HG03521 (cell line): ENCODE measurements around the gene PTCH1.

ENCODE experiments used
- ATAC-seq: cut with Tn5 transposase; IDR thresholded peaks from one replicate; pipeline ENCODE4 v1.9.1; 2021; ENCODE audit warnings: mild to moderate bottlenecking, moderate library complexity; ENCODE audit not compliant: unreplicated experiment

Gene PTCH1

GRCh38 chr9:95516734-95517558, at the start of gene PTCH1:
Gene PTCH1 (minus strand): TSS chr9:95516971.
- ATAC-seq: no peak

DNA sequence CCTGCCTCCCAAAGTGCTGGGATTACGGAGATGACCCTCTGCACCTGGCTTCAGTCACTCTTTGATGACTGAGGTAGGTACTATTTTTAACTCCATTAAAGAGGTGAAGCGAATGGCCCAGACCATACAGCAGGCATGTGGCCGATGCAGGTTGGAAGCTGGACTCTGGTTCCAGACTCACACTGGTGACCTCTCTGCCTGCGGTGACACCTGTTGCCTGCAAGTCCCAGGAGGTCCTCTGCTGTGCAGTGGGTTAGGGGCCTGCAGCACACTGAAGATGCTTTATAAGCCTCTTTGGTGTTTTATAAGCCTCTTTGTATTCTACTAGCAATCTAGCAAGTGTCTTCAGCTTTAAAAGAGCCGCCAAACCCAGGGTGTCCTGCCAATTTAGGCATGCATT, 49.2 kb upstream of the PTCH1 start:
- ATAC-seq: no peak

DNA sequence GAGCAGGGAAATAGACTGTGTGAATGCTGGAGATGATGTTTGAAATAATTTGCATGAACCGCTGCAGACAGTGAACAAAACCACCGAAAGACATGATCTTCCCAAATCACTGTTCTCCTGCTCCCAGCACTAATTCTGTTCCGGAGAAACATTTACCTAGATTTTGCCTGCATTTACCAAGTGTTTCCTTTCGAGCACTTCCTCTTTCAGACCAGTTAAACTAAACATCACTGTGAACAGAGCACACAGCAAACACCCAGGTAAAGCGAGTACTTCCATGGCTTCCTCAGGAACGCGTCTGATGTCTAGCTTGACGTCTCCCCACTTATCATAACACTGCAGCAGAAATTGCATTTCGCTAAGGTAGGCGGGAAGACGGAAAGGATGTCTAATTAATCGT, 45.1 kb upstream of the PTCH1 start:
- ATAC-seq: no peak

DNA sequence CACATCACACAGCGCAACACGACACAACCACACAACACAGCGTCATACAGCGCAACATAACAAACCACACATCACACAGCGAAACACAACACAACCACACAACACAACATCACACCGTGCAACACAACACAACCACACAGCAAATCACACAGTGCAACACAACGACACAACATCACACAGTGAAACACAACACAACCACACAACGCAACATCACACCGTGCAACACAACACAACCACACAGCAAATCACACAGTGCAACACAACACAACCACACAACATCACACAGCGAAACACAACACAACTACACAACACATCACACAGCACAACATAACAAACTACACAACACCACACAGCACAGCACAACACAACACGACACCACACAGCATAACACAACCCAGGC, 40.4 kb upstream of the PTCH1 start:
- no peak for ATAC-seq

GRCh38 chr9:95556521-95556920, 39.8 kb upstream of the PTCH1 start:
- ATAC-seq: no peak

DNA sequence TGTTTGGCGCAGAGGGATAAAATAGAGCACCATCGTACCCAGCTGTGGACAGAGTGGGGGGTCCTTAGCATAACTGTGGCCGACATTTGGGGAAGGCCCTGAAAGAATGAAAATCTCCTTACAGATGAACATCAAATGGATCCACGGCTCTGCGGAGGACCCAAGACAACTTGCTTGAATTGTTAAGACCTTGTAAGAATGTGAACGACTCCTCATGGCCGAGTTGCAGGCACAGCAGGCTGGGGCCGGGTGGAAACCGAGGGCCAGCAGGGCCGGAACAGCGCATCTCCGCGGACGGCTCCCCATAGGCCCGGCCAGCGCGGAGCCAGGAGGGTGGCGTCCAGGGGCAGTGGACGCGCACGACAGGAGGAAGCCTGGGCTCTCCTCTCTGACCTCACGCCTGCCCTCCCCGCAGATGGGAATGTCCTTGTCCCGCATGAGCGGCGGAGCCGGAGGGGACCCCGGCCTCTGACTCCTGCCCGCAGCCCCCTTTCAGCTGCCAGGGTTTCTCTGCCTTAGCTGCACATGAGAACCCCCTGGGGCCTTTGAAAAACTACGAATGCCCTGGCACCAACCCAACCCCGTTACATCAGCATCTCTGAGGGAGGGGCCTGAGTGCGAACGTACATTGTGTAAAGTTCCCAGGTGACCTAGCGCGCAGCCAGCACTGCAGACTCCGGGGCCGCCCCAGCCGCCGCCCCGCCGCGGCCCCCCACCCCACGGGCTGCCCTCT, 36.2 kb upstream of the PTCH1 start:
- no peak for ATAC-seq

DNA sequence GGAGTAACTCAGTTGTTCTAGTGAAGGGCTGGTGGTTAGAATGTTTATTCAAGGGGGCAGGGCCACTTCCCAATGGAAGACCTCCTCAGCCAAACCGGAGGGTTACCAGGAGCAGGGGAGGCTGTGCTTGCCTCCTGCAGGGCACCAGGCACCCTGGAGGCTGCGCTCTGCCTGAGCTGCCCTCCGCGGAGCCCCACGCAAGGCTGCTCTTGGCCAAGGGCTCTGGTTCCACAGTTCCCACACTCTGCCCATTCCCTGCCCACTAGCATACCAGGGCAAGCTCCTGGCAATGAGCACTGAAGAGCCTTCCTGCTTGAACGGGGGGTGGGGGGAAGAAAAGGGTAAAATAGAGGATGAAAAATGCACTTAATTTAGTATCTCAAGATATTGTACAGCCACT, 35.5 kb upstream of the PTCH1 start:
- ATAC-seq: no peak

GRCh38 chr9:95551406-95551805, 34.6 kb upstream of the PTCH1 start:
- ATAC-seq: no peak

DNA sequence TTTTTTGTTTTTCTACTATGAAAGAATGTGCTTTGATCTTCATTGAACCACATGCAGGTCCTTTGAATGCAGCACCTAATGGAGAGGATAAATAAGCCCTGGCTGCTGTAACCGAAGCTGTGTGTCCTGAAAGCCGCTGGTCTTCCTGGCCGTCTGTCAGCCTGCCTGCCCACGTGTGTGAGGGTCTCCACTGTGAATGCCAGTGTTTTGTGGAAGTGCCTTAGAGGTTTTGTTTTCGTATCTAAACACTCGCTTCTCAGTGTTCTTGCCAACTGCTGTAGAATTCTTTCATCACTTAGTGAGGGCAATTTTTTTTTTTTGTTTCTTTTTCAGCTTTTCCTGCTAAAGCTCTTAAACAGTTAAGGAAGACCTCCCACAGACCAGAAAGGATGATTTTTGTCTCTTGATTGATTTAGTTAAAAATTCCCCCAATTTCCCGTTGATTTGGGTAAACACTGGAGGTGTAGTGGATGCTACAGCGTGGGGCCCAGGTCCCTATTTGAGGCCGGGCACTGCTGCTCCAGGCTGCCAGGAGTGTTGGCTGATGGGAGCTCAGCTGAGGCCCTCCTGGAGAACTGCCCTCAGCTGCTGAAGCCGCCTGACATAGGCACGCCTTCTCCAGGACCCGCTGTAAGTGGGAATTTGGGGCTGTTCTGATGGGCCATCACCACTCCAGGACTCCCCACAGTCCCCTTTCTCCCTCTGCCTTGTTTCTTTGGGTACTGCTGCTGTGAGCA, 29.2 kb upstream of the PTCH1 start:
- ATAC-seq: no peak

DNA sequence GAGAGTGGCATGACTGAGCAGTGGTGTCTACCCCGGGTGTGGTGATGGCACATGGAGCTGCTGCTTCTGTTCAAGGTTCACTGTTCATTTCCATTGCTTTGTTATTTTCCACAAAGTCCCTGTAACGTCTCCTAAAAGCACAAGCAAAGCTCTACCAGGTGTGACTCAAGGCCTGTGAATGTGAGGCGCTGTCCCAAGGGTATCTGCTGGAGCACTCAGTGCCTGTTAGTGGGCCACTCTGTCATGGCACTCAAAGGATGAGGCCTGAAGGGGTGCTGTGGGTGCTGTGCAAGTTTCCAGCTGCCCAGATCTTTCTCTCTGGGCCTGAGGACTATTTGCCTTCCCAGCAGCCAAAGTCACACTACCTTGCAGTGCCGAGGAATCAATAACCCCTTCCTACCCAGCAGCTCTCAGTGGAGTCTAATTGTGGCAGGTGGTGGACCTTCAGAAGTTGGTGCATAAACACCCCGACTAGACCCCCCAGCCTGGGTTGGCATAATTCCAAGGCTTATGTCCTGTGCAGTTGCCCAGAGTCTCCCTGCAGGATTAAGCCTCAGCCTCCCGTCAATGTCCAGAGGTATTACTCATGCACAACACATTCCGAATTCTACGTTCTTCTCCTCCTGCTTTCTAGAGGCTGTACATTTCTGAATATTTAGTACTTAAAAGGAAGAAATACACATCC, 17.4 kb upstream of the PTCH1 start:
- no peak for ATAC-seq

DNA sequence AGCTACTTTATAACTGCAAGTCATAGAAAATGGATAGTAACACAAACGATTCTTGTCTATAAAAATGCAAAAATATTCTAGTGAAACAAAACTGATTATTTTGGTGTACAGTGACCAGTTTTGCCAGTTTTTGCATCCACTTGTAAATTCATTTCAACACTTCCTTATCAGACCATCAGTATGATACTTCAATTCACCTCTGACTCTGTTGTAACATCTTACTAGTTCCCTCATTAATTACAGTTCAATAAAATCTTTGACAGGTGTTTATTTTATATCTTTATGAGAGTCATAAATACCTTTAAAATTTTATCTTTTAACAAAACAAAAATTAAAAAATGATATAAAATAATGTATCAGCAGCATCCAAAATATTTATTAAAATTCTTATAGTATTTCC, 13.1 kb upstream of the PTCH1 start:
- no peak for ATAC-seq

GRCh38 chr9:95528908-95529502, 12.2 kb upstream of the PTCH1 start:
- no peak for ATAC-seq

GRCh38 chr9:95522871-95523370, 6.2 kb upstream of the PTCH1 start:
- no peak for ATAC-seq

DNA sequence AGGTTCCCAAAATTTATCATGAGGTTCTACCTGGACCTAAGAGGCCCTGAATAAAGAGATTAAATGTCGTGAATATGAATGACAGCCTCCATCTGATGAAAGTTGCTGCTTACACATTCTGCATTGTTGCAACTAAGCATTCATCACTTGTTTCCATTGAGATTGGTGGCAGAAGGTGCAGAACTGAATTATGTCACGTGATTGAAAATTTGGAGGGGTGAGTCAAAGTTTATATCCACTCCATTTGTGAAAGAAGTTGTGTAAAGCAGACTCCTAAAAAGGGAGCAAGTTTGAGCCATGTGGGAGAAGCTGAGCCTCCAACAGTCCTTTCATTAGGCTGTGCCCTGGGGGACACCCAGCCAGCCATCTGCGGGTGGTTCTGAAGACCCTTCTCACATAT, 4.9 kb upstream of the PTCH1 start:
- ATAC-seq: no peak

DNA sequence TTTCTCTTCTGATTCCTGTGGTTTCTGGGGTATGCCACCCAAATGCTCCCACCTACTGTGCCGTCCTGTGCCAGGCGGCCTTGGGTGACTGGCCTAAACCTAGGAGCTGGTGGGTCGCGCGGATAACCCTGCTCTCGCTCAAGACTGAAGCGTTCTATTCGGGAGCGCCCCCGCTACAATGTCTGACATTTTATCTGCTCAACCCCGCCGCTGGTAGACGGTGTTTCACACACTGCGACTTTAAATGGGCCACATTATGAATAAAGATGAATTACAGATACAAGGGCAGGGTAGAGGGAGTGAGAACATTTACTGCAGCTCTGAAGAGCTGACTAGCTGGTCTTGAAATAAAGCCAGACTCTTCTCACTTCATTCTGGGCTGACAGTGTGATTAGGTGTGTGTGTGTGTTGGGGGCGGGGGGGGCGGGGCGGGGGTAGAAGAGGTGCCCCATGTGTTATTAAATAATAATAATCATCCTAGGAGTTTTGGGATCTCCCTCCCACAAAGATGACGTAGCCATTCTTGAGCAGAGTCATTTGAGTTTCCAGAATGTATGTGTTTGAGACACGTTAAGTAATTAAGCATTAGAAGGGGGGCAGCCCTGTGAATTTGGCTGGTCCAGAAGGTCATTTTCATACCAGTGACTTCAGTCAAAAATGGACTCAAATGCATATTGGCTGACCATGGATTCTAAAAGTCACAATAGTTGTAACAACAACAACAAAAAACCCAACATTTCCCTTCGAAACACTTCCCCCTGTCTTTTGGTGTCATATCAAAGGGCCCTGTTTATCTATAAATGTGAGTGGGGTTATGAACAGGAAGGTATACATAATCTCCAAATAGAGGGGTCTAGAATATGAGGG, 1.0 kb upstream of the PTCH1 start:
- ATAC-seq: no peak

GRCh38 chr9:95516221-95516733, 494 bp downstream of the PTCH1 start:
- ATAC-seq: no peak

- no peak for ATAC-seq
These were observed 1.3 kb downstream of the PTCH1 start for GRCh38 chr9:95515272-95516113.

DNA sequence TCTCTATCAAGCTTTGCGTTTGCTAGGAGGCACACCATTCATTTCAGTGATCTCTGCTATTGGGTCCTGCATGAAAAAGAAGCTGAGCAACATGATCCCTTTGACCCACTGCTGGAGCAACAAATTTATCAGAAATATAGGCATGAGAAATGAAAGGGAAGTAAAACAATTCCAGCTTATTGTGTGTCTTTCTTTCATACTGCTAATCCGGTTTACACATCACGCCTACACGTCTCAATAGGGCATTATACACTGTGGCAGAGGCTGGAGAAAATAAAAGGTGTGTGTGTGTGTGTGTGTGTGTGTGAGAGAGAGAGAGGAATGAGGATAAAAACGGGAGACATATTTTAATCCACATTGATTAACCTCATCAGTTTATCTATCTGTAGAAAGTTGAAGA, 2.4 kb downstream of the PTCH1 start:
- no peak for ATAC-seq
